K562 (cell line): ENCODE data around the gene ANO1. TPM values are rescaled to one million over a fixed set of nuclear protein-coding genes. Genes with fewer than 3 reads are reported as not detected.

ENCODE experiments used
- ATAC-seq: fragments of 200-7000 bp; cut with Tn5 transposase; 3 replicates; pipeline ENCODE4 v1.9.1; 2020; ENCODE audit warnings: moderate library complexity
- BruUV-seq: library from RNA; stranded (reverse); fragments of 400-500 nt; replicated peaks from 2 replicates; lab custom pipeline; 2021; lab: Mats Ljungman, UMichigan
- CTCF ChIA-PET: fragments of 300-600 bp; formaldehyde crosslinking; extraction: SDS; loops from one replicate; lab custom pipeline; 2021; ENCODE audit warnings: low intra/inter-chr PET ratio; lab: Yijun Ruan, JAX
- POLR2A ChIA-PET: fragments of 300-600, 350-650 bp; sonication (Branson Sonifier 250); formaldehyde crosslinking; extraction: SDS; loops from one replicate; lab custom pipeline; 2021; ENCODE audit warnings: antibody characterized with exemption, inconsistent platforms; lab: Yijun Ruan, JAX
- DNase-seq, 4 experiments: peaks; one replicate each; pipeline versions ENCODE4 v3.0.0 to v3.0.0-alpha.2; 2011 to 2018; ENCODE audit warnings: low spot score in 3 of 4, mixed read lengths in 3 of 4; ENCODE audit errors: extremely low read depth in 1 of 4
- FAIRE-seq: peaks from 2 replicates; lab custom pipeline; 2011; peaks lifted over from hg19 to GRCh38; lab: Jason Lieb, UNC
- H2AFZ ChIP-seq: 2 replicates; pipeline ENCODE4 v1.6.0; 2011; ENCODE audit warnings: low read depth, low read length, control low read depth, inconsistent platforms
- H3K27ac ChIP-seq: fragments of 200-600 bp; 3 replicates; pipeline ENCODE4 v1.8.0; 2011; ENCODE audit warnings: low read depth, mild to moderate bottlenecking, control low read depth, inconsistent platforms, low read length, moderate library complexity, mixed read lengths; ENCODE audit errors: extremely low read depth
- H3K27me3 ChIP-seq, 2 experiments: fragments of 300-600 bp in 1 of 2; 2 replicates in 1 of 2; 3 replicates in 1 of 2; pipeline versions ENCODE4 v1.6.0 to v1.8.0; 2011; ENCODE audit warnings: inconsistent platforms in 2 of 2, low read length in 2 of 2, mild to moderate bottlenecking in 1 of 2, mixed read lengths in 1 of 2, moderate library complexity in 1 of 2; ENCODE audit not compliant: control insufficient read depth in 2 of 2, insufficient read depth in 2 of 2
- H3K36me3 ChIP-seq: fragments of 300-600 bp; 3 replicates; pipeline ENCODE4 v1.8.0; 2011; ENCODE audit warnings: mild to moderate bottlenecking, low read length, inconsistent platforms; ENCODE audit not compliant: control insufficient read depth, insufficient read depth
- H3K4me1 ChIP-seq, 2 experiments: fragments of 200-600 bp in 1 of 2; replicated peaks in 1 of 2; 2 replicates in 1 of 2; 3 replicates in 1 of 2; pipeline versions ENCODE4 v1.5.1 to v1.8.0; 2011; ENCODE audit warnings: inconsistent platforms in 2 of 2, low read length in 2 of 2, mild to moderate bottlenecking in 1 of 2, mixed read lengths in 1 of 2, moderate library complexity in 1 of 2; ENCODE audit not compliant: control insufficient read depth in 2 of 2, insufficient read depth in 2 of 2
- H3K4me2 ChIP-seq: 2 replicates; pipeline ENCODE4 v1.6.1; 2011; ENCODE audit warnings: low read length, control low read depth, inconsistent platforms, mixed read lengths; ENCODE audit not compliant: insufficient read depth
- H3K4me3 ChIP-seq: fragments of 200-600 bp; sonication (generic), shearing (Covaris generic); 2 replicates; pipeline ENCODE4 v1.5.1; 2016; ENCODE audit warnings: control low read depth, inconsistent platforms
- H3K79me2 ChIP-seq: fragments of 200-600 bp; 3 replicates; pipeline ENCODE4 v1.8.0; 2011; ENCODE audit warnings: low read length, inconsistent platforms; ENCODE audit not compliant: control insufficient read depth, insufficient read depth
- H3K9ac ChIP-seq, 2 experiments: 2 replicates each; pipeline versions ENCODE4 v1.6.0 to v1.6.1; 2011; ENCODE audit warnings: low read depth in 2 of 2, low read length in 2 of 2, control low read depth in 1 of 2, inconsistent platforms in 1 of 2, mild to moderate bottlenecking in 1 of 2, mixed read lengths in 1 of 2; ENCODE audit not compliant: insufficient read depth in 1 of 2
- H3K9me1 ChIP-seq: one replicate; pipeline ENCODE4 v1.6.0; 2011; ENCODE audit warnings: inconsistent platforms, mild to moderate bottlenecking, low read length, moderate library complexity; ENCODE audit not compliant: control insufficient read depth, insufficient read depth
- H3K9me3 ChIP-seq: replicated peaks from 2 replicates; pipeline ENCODE4 v1.5.1; 2011; ENCODE audit warnings: low read depth, low read length, inconsistent platforms; ENCODE audit not compliant: control insufficient read depth, insufficient read depth
- H4K20me1 ChIP-seq: replicated peaks from 2 replicates; pipeline ENCODE4 v1.6.1; 2011; ENCODE audit warnings: low read length, inconsistent platforms, mixed read lengths; ENCODE audit not compliant: control insufficient read depth, insufficient read depth
- BCOR ChIP-seq: fragments of 450-650 bp; IDR thresholded peaks from 2 replicates; pipeline ENCODE4 v1.6.1; 2016
- DPF2 ChIP-seq: fragments of 450-650 bp; IDR thresholded peaks from 2 replicates; pipeline ENCODE4 v1.6.1; 2016
- ETV5 ChIP-seq: sonication (generic); formaldehyde crosslinking; IDR thresholded peaks from 2 replicates; pipeline ENCODE4 v1.4.0; 2020; ENCODE audit warnings: low read depth, mild to moderate bottlenecking, missing genetic modification reagents
- RBM39 ChIP-seq: fragments of 200-400 bp; formaldehyde crosslinking; optimal IDR thresholded peaks from 2 replicates; pipeline ENCODE3; 2018; ENCODE audit warnings: low read depth, low read length
- TAF7 ChIP-seq: fragments of 450-650 bp; IDR thresholded peaks from 2 replicates; pipeline ENCODE4 v1.6.1; 2016; ENCODE audit warnings: missing genetic modification characterization, missing compliant biosample characterization
- YBX1 ChIP-seq: fragments of 450-650 bp; IDR thresholded peaks from 2 replicates; pipeline ENCODE4 v1.7.1; 2016; ENCODE audit warnings: mild to moderate bottlenecking
- ZNF121 ChIP-seq: sonication (generic); formaldehyde crosslinking; conservative IDR thresholded peaks from 2 replicates; pipeline ENCODE4 v1.8.0; 2022; ENCODE audit warnings: missing genetic modification reagents
- ZZZ3 ChIP-seq: fragments of 450-650 bp; IDR thresholded peaks from 2 replicates; pipeline ENCODE4 v1.6.1; 2016; ENCODE audit warnings: antibody characterized with exemption, mild to moderate bottlenecking, moderate library complexity
- WGBS: fragments of 100-300 bp; shearing (Covaris generic); methylation state at CpG from one replicate; pipeline ENCODE4 v1.1.6; 2016; ENCODE audit warnings: low coverage, mixed read lengths; ENCODE audit not compliant: insufficient coverage; ENCODE audit errors: missing lambda C conversion rate; 5-methylcytosine and 5-hydroxymethylcytosine counted together
- in situ Hi-C: fragments of 300-500 bp; cut with MboI; formaldehyde crosslinking; loops from 4 replicates; pipeline ENCODE4 v1.15.0; 2018; ENCODE audit warnings: inconsistent platforms, mixed read lengths
- intact Hi-C: fragments of 100-400 bp; cut with micrococcal nuclease; formaldehyde crosslinking; loops from 2 replicates; pipeline ENCODE4 v1.14.2; 2022
- polyA plus RNA-seq, 8 experiments: library from polyadenylated mRNA; depleted of rRNA in 4 of 8; stranded (reverse) in 5 of 8; unstranded in 3 of 8; fragments of >200 nt; fragmentation: Nextera tagmentation in 2 of 8; fragmentation: Illumina TruSeq in 1 of 8; extraction: Ambion mirVana in 2 of 8; extraction: Trizol in 1 of 8; gene quantifications; 2 replicates each; pipeline versions ENCODE4 v1.2.1 to v1.2.3, GENCODE V29; 2011 to 2014; ENCODE audit warnings: inconsistent platforms in 1 of 8, missing spikeins in 1 of 8
- total RNA-seq, 7 experiments: library from RNA; depleted of rRNA in 6 of 7; stranded (reverse); fragments of >200 nt in 6 of 7; fragmentation: Illumina TruSeq in 2 of 7; extraction: Trizol in 2 of 7; gene quantifications; 2 replicates each; pipeline versions ENCODE4 v1.2.1 to v1.2.3, GENCODE V29; 2011 to 2021; ENCODE audit warnings: low replicate concordance in 1 of 7
- TF ChIP-seq, protein P1 (sequence below): fragments of 250-450 bp; sonication (Bioruptor Pico); IDR thresholded peaks from 2 replicates; pipeline ENCODE4 v1.8.0; 2022; ENCODE audit warnings: inconsistent platforms

The ANO1 gene
- total and polyA plus RNA-seq, 9 of the 15 experiments (the other 6 are each of a cell fraction or from before 2014, with no cell fraction given), result not detected

DNA sequence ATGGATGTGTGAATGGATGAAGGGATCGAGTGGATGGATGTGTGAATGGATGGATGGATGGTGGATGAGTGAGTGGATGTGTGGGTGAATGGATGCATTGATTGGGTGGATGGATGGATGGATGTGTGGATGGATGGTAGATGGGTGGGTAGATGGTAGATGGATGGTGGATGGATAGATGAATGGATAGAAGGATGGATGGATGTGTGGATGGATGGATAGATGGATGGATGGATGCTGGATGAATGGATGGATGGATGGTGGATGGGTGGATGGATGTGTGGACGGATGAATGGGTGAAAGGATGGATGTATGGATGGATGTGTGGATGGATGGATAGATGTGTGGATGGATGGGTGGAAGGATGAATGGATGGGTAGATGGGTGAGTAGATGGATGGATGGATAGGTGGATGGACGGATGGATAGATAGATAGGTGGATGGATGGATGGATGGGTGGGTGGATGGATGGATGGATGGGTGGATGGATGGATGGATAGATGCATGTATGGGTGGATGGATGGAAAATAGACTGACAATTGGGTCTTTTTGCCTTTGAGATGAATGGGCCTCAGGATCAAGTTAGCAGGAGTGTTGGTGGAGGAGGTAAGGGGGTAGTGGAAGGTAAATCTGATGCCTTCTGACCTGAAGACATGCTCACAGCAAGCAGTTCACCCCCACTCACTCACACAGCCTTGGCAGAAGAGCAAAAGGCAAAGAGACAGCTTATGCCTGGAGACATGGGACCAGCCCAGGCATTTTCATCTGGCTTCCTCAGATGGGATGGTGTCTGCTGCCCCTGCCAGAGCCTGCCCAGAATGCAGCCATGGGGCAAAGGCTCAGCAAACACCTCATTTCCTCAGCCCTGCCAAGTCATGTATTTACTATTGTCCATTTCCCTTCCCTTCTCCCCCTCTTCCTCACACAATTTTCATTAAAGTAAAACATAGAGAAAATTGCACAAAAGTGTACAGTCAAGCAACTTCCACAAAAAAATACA, 117.0 kb downstream of the ANO1 start (continued):
- no peak for TF ChIP-seq ZZZ3
- TF ChIP-seq RBM39, result no peak
- TF ChIP-seq YBX1, result 0 out of 2 replicates have a peak, but pooled peaks have one; percentile 7
- TF ChIP-seq, protein P1, sequence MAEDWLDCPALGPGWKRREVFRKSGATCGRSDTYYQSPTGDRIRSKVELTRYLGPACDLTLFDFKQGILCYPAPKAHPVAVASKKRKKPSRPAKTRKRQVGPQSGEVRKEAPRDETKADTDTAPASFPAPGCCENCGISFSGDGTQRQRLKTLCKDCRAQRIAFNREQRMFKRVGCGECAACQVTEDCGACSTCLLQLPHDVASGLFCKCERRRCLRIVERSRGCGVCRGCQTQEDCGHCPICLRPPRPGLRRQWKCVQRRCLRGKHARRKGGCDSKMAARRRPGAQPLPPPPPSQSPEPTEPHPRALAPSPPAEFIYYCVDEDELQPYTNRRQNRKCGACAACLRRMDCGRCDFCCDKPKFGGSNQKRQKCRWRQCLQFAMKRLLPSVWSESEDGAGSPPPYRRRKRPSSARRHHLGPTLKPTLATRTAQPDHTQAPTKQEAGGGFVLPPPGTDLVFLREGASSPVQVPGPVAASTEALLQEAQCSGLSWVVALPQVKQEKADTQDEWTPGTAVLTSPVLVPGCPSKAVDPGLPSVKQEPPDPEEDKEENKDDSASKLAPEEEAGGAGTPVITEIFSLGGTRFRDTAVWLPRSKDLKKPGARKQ (CRISPR knock-in tag), result no peak
- no peak for TF ChIP-seq TAF7 (tag)

DNA sequence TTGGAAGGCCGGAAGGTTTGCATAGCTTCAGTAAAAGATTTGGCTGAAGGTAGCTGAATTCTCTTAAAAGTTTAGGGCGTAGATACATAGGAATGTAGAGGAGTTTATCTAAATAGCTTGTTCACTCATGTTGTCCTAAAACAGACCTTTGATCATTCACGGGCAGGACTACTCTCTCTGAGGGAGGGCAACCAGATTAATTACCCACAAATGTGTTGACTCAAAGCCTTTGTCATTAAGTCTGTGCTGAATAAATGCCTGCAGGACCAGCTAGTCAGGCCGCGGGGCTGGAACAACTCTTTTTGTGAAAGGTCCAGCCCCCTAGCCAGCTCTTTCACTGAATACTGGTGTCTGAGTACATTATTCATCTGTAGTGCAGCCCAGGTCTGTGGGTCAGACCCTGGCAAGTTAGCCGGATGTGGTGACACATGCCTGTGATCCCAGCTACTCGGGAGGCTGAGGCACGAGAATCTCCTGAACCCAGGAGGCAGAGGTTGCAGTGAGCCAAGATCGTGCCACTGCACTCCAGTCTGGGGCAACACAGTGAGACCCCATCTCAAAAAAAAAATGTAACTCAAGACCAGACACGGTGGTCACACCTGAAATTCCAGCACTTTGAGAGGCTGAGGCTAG, 122.2 kb downstream of the ANO1 start:
- Histone ChIP-seq H3K79me2 (peaks cover 25% of the 10 kb centered on the region), H2AFZ (no peak overlapping the region), H3K9me3 (no peaks in the 10 kb centered on the region; the same call in 1 of the 2 replicates), H3K4me2 (no peak overlapping the region), H3K36me3 (peaks cover 8% of the 10 kb centered on the region; the same call in 2 of the 3 replicates), H3K9me1 (peaks cover 7% of the 10 kb centered on the region), H3K9ac (no peak overlapping the region), H3K4me3 (no peak overlapping the region), H3K27me3 (peaks cover 0 to 9% of the 10 kb centered on the region in 2 experiments; a peak in 1 of 5 replicates), H4K20me1 (peaks cover 15% of the 10 kb centered on the region), H3K27ac (no peak overlapping the region), H3K4me1 (peaks cover 11 to 30% of the 10 kb centered on the region in 2 experiments; a peak in 4 of 5 replicates)
- TF ChIP-seq ETV5, result 0 out of 2 replicates have a peak, but pooled peaks have one; percentile 15
- peak; percentile 79 for TF ChIP-seq ZNF121
- TF ChIP-seq DPF2, result no peak
- TF ChIP-seq BCOR, result peak; percentile 7; the same call in 1 of the 2 replicates
- BruUV-seq, result no TSS peak
- WGBS, result 7% methylated on average over 10 of the region's 10 CpGs
- in situ Hi-C loops, result no loop called here
- intact Hi-C loops, result loop anchor here (10.0 kb wide), 2 partner anchors 194 to 244 kb away; partner anchors contain the start of gene CTTN
- ATAC-seq (no peak), DNase-seq (no peak), FAIRE-seq (no peak)
- POLR2A ChIA-PET, result interaction anchor here (0.6 kb wide), 1 partner anchor 212 kb away, joined by 3 read pairs; no protein-coding TSS in a partner anchor
- CTCF ChIA-PET, result no interaction called here
